22Rv1 (cell line): ENCODE results near the gene SAMD8.

Experiments used
- CTCF ChIP-seq: fragments of 450-650 bp; IDR thresholded peaks from 2 replicates; pipeline ENCODE4 v1.5.1; 2017; ENCODE audit warnings: mild to moderate bottlenecking
- ZFX ChIP-seq: fragments of 450-650 bp; IDR thresholded peaks from 2 replicates; pipeline ENCODE4 v1.6.1; 2017; ENCODE audit warnings: antibody characterized with exemption, borderline replicate concordance

- TF ChIP-seq CTCF: no peak
- no peak for TF ChIP-seq ZFX
Measured at GRCh38 chr10:75201793-75202307, 90.4 kb downstream of the SAMD8 start.
